SK-N-SH treated with all-trans-retinoic acid at 6 μM for 48 hours (cell line): ENCODE results near the gene TMEM270.

Source experiments
- ARNTL ChIP-seq: fragments of 450-650 bp; formaldehyde crosslinking; IDR thresholded peaks from 2 replicates; pipeline ENCODE4 v1.5.0; 2020; ENCODE audit warnings: low read depth, mild to moderate bottlenecking, moderate library complexity, borderline replicate concordance
- CSDC2 ChIP-seq: fragments of 250-450 bp; sonication (Bioruptor Pico); IDR thresholded peaks from 2 replicates; pipeline ENCODE4 v1.5.0; 2020; ENCODE audit warnings: mild to moderate bottlenecking, moderate library complexity
- ISL1 ChIP-seq: fragments of 250-450 bp; sonication (Bioruptor Pico); IDR thresholded peaks from 2 replicates; pipeline ENCODE4 v2.1.2; 2022; ENCODE audit warnings: mild to moderate bottlenecking, moderate library complexity
- PPARA ChIP-seq: fragments of 250-450 bp; sonication (Bioruptor Pico); IDR thresholded peaks from 2 replicates; pipeline ENCODE4 v1.5.0; 2020; ENCODE audit warnings: mild to moderate bottlenecking, borderline replicate concordance
- RARB ChIP-seq: fragments of 250-450 bp; sonication (Bioruptor Pico); IDR thresholded peaks from 2 replicates; pipeline ENCODE4 v1.8.0; 2021; ENCODE audit warnings: mild to moderate bottlenecking, moderate library complexity
- SNAI2 ChIP-seq: fragments of 250-450 bp; sonication (Bioruptor Pico); IDR thresholded peaks from 2 replicates; pipeline ENCODE4 v1.5.0; 2020; ENCODE audit warnings: mild to moderate bottlenecking, moderate library complexity
- ZFP30 ChIP-seq: fragments of 450-650 bp; formaldehyde crosslinking; IDR thresholded peaks from 2 replicates; pipeline ENCODE4 v1.5.0; 2022; ENCODE audit warnings: mild to moderate bottlenecking, moderate library complexity
- TF ChIP-seq, protein P1 (sequence below): fragments of 250-450 bp; sonication (Bioruptor Pico); IDR thresholded peaks from 2 replicates; pipeline ENCODE4 v1.8.0; 2020; ENCODE audit warnings: mild to moderate bottlenecking, moderate library complexity, borderline replicate concordance
- TF ChIP-seq, protein P2 (sequence below): fragments of 250-450 bp; sonication (Bioruptor Pico); IDR thresholded peaks from 2 replicates; pipeline ENCODE4 v1.5.1; 2021; ENCODE audit warnings: mild to moderate bottlenecking, moderate library complexity

DNA sequence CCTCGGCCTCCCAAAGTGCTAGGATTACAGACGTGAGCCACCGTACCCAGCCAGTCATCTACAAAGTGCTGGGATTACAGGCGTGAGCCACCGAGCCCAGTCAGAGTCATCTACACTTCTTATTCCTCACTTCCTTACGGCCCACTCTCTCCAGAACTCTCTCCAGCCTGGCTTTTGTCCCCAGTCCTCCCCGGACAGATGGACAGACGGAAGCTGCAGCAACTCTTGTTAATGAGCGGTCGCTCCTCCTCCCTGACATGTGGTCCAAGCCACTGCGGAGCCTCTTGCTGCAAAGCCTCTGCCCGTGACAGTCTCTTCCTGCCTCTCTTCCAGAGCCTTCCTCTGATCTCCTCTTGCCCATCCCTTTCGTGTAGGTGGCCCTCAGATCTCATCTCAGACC is 45.9 kb downstream of the TMEM270 start:
- TF ChIP-seq ARNTL (CRISPR knock-in tag) (no peak), PPARA (CRISPR knock-in tag) (no peak), ZFP30 (CRISPR knock-in tag) (no peak), ISL1 (CRISPR knock-in tag) (no peak), CSDC2 (CRISPR knock-in tag) (no peak), SNAI2 (CRISPR knock-in tag) (no peak), RARB (CRISPR knock-in tag) (no peak)
- TF ChIP-seq, protein P1, sequence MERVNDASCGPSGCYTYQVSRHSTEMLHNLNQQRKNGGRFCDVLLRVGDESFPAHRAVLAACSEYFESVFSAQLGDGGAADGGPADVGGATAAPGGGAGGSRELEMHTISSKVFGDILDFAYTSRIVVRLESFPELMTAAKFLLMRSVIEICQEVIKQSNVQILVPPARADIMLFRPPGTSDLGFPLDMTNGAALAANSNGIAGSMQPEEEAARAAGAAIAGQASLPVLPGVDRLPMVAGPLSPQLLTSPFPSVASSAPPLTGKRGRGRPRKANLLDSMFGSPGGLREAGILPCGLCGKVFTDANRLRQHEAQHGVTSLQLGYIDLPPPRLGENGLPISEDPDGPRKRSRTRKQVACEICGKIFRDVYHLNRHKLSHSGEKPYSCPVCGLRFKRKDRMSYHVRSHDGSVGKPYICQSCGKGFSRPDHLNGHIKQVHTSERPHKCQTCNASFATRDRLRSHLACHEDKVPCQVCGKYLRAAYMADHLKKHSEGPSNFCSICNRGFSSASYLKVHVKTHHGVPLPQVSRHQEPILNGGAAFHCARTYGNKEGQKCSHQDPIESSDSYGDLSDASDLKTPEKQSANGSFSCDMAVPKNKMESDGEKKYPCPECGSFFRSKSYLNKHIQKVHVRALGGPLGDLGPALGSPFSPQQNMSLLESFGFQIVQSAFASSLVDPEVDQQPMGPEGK (CRISPR knock-in tag) = no peak
- TF ChIP-seq, protein P2, sequence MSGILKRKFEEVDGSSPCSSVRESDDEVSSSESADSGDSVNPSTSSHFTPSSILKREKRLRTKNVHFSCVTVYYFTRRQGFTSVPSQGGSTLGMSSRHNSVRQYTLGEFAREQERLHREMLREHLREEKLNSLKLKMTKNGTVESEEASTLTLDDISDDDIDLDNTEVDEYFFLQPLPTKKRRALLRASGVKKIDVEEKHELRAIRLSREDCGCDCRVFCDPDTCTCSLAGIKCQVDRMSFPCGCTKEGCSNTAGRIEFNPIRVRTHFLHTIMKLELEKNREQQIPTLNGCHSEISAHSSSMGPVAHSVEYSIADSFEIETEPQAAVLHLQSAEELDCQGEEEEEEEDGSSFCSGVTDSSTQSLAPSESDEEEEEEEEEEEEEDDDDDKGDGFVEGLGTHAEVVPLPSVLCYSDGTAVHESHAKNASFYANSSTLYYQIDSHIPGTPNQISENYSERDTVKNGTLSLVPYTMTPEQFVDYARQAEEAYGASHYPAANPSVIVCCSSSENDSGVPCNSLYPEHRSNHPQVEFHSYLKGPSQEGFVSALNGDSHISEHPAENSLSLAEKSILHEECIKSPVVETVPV (CRISPR knock-in tag) = no peak
